Mammary epithelial cell (primary cell): Measurements from ENCODE around the gene PDPN.

Source experiments
- CTCF ChIP-seq, 2 donors: IDR thresholded peaks in 1 of 2; conservative IDR thresholded peaks in 1 of 2; 2 replicates each; pipeline ENCODE4 v1.5.1; 2011 to 2012; ENCODE audit warnings: inconsistent platforms in 2 of 2, low read length in 2 of 2, mild to moderate bottlenecking in 2 of 2, control low read depth in 1 of 2, low read depth in 1 of 2; ENCODE audit not compliant: insufficient read depth in 1 of 2; ENCODE audit errors: extremely low read depth in 1 of 2
- EZH2 ChIP-seq: IDR thresholded peaks from 2 replicates; pipeline ENCODE4 v1.6.1; 2012; ENCODE audit warnings: low read length, inconsistent platforms, borderline replicate concordance

DNA sequence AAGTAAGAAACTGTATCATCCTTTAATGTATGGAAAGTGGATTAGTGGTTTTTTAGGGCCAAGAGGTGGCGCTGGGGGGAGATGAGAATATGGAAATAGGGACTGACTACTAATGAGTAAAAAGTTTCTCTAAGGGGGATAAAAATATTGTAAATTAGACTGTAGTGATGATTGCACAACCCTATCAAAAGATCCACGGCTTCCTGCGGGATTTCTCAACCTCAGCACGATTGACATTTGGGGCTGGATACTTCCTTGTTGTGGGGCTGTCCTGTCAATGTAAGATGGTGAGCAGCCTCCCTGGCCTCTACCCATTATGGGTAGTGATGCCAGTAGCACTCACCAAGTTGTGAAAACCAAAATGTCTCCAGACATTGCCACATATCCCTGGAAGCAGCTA is 80.3 kb downstream of the PDPN start:
- no peak for TF ChIP-seq EZH2
- no peak for TF ChIP-seq CTCF (conservative IDR thresholded peaks at IDR 0.05 in 1 of 2, IDR thresholded peaks at IDR 0.05 in 1 of 2; ENCODE audit: extremely low read depth in 1 of 2, insufficient read depth in 1 of 2, low read depth in 1 of 2, low read length in 2 of 2)
